Activated CD4-positive, CD25-positive, alpha-beta regulatory T cell (primary cell): ENCODE measurements around the gene LHX6.

Experiments
- DNase-seq, 4 experiments: peaks; one replicate each; lab custom pipeline; 2025; lab: John Stamatoyannopoulos, UW

The LHX6 gene

DNA sequence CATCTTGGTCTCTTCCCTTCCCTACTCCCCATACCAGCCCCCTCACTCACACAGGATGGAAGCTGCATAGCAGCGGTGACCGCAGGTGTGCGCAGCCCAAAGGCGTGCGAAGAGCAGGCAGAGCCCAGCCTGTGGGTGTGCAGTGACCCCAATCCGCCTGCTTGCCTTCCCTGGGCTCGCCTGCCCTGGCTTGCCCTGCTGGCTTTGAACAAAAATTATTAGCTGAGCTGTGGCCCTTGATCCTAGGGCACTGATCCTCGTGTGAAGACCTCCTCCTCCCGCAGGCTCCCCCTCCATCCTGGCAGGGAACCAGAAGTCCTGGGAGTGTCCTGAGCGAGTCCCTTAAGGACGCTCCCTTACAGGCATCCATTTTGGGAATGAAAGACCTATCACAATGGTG is 37.2 kb downstream of the LHX6 start:
- DNase-seq: no peak

DNA sequence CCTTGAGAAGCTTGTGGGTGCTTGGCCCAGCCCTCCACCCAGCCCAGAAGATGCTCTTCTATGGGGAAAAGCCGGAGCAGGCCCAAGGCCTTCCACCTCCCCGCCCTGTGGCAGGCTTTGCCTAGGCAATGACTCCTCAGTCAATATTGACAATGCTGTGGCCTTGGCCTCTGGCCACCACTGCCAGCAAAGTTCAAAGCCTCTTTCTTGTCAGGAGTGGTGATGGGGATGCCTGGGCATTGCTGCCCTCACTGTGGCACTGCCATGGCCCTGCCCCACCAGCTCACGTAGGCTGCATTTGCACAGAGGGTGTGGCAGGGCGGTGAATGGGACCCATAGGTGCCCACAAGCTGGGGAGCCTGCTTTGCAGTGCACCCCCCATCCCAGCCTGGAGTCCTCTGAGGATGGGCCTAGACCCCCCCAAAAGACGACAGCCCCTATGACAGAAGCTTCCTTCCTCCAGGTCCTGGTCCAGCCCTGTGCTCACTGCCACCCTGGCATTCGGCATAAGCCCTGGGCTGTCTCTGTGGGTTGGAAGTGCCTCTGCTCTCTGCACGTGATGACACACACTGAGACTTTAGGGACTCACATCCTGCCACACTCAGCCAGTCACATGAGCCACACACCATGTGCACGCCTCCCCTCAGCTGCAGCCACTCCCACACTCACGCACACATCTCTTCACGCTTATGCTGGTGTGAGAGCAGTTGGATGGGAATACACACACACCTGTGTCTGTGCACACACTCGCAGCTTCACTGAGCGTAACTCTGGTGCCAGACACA is 38.0 kb downstream of the LHX6 start:
- no peak for DNase-seq

DNA sequence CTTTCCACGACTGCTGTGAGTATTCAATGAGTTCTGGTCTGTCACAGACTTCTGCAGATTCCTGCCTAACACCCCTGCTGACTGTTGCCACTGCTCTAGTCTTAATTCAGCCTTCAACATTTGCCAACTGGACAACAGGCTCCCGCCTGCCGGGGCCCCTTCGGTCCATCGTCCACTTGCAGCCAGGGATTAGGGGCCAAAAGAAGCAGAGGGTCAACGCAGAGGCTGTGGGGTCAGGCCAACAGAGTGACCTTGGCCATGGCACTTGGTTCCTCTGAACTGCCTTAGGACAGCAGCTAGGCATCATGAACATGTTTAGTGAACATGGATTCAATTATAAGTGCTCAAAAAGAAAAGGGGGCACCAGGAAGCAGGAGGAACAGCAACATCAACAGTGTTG is 40.4 kb downstream of the LHX6 start:
- DNase-seq: no peak

DNA sequence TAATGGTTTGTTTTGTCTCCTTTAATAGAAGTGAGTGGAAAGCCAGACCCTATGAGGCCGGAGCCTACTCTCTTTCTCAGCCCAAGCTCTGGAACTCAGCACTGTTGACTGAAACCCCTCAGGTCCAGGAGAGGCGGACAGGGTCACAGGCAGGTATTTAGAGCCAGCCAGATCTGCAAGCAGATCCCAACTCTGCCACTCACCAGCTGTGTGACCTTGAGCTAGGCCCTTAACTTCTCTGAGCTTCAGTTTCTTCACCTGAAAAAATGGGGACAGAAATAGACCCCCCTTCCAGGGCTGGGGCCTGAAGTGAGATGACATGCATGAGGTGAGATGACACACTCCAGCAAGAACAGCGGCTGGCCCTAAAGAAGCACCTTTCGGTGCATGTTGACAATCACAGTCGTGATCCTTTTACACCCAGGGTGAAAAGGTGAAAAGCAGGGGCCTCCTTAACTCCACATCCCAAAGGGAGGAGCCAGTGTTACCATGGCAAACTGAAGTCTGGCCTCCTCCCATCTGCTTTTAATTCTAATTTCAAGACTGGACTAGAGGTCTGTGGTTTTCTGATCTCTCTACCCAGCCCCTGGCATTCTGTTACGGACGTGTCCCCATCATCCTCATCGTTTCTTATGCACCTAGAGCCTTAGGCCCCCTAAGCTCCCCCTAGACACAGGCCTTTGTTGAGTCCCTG is 41.8 kb downstream of the LHX6 start:
- no peak for DNase-seq

DNA sequence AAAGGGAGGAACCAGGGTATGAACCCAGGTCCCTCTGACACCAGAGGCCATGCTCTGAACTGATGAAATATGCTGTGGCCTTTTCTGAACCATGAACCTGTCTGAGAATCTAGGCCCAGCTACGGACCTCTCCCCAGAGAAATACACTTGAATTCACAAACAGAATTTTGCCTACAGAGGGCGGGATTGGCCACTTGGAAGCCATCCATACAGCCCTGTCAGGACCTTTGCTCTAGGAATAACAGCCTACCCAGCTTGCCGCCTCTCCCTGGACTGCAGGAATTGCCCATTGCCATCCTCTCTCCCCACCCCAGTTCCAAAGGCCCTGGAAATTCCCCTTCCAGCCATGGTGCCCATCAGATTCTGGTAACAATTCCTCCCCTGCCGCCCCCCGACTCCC is 42.5 kb downstream of the LHX6 start:
- DNase-seq: no peak

DNA sequence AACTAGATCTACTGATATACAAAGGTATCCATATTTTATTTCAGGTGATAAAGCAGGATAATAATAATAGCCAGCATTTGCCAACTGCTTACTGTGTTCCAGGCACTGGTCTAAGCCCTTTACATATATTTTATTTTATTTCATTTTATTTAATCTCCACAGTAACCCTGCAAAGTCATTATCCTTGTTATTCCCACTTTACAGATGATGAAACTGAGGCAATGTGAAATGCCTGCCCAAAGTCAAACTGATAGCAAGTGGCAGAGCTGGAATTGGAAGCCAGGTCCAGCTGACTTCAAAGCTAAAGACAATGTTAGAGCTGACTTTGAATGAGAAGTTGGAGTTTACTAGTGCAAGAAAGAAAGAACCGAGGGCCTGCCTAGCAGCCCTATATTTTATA is 44.2 kb downstream of the LHX6 start:
- DNase-seq: no peak

DNA sequence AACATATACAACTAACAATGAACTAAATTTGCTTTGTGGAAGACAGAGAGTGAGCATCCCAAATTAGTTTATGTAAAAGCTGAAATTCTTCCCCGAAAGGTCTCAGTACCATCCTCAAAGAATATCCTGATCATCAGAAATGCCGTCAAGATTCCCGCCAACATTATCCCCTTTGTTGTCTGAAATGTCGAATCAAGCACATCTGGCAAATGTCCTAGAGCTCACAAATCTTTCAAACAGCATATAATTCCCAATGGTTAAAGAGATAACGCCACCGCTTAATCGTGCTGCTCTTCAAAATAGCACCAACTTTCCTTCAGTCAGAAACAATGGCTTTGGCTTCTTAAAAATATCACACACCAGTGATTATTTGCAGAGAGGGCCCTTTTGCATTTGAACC is 45.3 kb downstream of the LHX6 start:
- DNase-seq: no peak

DNA sequence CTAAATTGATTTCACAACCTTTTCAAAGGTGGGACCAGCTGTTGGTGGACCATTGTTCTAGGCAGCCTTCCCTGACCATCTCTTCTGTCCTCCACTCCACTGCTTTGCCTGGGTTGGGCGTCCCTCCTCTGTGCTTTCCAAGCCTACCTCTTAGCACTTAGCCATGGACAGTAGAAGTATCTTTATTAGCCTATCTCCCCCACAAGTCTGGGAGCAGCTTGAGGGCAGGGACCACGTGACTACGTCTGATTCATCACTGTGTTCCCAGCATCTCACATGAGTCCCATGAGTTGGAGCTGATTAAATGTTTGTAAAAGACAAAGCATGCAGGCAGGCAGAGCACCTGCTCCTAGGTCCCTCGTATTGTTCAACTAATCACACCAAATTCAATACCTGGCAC is 48.1 kb downstream of the LHX6 start:
- DNase-seq: no peak

DNA sequence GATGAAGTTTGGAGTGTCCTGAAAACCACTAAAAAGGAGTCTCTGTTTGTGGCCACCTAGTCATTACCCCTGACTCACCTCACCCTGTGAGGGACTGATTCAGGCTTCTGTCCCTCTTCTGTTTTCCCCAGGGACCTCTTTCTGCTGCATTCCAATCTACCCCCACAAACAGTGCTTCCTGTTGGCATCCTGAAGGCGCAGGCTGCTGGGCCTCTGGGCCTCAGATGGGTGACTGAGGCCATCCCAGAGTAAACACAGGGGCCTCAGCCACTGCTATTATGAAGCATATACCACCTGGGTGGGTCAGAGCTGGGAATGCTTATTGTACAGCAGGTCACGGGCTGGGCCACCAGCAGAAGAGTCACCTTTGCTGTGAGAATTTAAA is 49.1 kb downstream of the LHX6 start:
- no peak for DNase-seq

DNA sequence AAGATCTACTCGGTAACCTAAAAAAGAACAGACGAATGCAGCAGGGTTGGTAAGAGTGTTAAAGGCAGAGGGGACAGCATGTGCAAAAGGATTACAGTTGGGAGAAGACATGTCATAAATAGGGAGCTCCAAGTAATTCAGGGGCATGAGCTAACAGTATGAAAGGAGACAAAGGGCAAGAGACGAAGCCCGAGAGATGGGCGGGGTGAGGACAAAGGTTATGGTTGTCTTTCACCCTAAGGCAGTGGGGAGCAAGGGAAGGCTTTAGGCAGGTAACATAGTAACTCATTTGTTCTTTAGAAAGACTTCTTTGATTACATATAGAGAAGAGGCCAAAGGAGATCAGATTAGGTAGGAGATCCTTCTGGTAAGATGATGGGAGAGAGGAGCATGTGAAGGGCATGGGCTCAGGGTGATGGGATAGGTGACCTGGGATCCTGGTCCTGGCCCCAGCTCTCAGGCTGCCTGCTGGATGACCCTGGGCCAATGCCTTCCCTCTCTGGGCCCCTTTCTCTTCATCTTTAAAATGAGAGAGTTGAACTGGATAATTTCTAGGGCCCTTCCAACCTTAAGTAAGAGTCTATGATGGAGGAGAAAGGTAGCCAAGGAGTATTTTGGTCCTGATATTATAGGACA is 49.6 kb downstream of the LHX6 start:
- DNase-seq: no peak

- no peak for DNase-seq
These were observed 51.8 kb downstream of the LHX6 start for GRCh38 chr9:122176916-122177315.

DNA sequence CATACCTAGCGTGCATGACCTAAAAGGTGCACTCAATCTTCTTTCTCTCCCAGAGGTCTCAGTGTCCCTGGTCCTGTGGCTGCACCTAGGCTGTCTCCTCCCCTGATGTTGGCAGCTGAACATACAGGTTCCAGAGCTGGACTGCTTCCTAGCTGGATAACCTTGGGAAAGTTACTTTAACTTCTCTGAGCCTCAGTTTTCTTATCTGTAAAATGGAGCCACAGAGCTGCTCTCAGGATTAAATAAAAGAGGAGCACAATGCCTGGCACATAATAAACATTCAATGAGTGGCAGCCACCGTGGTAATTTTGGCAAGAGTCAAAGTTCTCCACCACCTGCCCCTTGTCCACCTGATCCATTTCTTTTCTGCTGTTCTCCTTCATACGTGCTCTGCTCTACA is 55.1 kb downstream of the LHX6 start:
- DNase-seq: no peak

GRCh38 chr9:122172131-122172530 is 56.6 kb downstream of the LHX6 start:
- DNase-seq: no peak

DNA sequence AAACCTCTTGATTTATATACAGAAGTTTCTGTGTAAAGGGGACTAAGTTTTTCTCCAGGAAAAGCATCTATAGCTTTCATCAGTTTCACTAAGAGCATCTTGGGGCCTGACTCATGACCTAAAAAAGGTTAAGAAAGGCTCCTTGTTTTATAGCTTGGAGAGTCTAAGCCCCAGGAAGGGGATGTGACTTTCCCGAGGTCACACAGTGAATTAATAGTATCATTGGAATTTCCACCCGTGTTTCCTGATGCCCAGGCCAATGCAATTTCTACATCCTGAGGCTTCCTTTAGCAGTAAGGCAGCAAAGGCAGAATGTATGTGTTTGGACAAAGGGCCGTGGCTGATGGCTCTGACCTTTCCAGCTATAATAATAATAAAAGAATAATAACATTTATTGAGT is 60.4 kb downstream of the LHX6 start:
- no peak for DNase-seq

DNA sequence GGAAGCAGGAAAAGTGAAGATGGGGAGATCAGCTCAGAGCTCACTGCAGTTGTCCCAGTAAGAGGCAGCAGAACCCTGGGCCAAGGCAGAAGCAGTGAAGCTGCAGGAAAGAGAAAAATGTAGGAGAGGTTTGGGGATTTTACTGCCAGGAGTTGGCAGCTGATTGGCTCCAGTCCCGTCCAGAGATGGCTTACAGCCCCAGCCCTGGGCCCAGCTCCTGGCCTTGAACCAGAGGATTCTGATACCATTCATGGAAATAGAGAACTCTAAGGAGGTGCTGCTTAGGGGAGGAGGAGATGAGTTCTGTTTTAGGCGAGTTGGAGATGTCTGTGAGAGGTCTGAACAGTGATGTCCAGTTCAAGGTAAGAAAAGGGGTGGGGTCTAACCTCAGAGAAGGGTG is 64.5 kb downstream of the LHX6 start:
- no peak for DNase-seq

- no peak for DNase-seq
These were observed 66.3 kb downstream of the LHX6 start for GRCh38 chr9:122162415-122162814.

DNA sequence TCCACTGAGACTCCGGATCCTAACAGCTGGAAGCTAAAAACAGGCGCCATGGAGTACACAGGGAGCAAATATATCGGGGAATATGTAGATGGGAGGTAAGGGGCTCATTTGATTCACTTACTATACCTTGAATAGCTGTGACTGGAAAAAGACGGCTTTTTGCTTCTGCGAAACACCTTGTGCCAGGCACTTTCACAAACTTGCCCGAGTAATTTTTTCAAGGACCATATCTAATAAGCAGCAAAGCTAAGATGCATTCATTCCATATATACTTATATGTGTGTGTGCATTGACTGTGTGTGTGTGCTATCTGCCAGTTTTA is 68.9 kb downstream of the LHX6 start:
- DNase-seq: no peak

DNA sequence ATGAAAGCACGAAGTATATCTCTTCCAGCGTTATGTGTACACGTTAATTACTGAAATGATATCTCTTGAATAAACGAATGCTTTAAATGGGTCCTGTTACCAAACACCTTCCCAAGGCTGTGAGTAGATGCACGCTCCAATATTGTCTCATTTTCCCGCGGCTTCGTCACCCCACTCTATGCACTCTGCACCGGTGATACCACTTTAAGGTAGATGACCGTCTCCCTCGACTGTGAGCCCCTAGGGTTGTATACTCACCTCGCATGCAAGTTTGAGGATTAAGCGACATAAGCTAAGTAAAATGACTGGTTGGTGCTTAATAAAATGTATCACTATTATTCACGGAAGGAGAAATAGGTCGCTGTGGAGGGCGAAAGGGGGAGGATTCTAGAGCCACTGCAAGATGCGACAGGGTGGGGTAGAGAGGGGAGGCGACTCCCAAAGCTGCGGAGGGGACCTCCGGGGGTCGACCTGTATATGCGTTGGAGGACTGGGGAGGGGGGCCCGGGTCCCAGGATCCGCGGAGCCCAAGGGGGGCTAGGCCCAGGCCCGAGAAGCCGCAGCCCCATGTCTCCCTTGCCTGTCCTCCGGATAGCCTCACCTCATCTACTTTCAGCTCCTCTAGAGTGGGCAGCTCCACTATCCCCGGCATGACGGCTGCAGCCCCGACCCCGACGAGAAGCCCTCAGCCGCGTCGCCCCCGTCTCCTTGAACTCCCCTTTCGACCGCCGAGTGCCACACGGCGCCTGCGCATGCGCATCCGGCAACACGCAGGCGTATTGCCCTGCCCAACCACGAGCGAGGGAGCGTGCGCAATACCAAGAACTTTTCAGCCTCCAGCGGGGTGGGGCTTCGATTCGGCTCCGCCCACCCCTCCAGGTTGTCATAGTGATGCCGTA is 69.5 kb downstream of the LHX6 start, which contains the start of the genes MORN5 and NDUFA8:
TSS of gene MORN5 (plus strand) at position 883 of the 899 bp plus-strand sequence. CDS start 65 bp downstream, outside the sequence.
TSS of gene NDUFA8 (minus strand) at position 754 of the 899 bp plus-strand sequence. CDS start at position 652, 102 bp downstream.
- DNase-seq: peak; percentile 90 to 94 (median 92)

DNA sequence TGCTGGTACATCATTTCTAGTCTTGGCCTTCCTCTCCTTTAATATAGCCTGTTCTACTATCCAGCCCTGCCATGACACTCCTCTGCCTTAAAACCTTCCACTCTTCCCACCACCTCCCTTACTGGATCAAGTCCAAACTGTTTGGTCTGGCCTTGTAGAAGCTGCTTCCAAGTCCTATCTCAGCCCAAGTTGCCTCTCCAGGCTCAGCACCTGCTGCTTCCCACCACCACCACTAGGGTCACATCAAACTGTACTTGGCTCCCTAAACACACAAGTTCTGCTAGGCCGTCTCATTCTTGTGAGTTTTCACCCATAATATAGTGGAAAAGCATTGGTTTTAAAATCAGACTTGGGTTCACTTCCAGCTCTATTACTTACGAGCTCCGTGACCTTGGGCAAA is 70.6 kb downstream of the LHX6 start:
- DNase-seq: no peak

- no peak for DNase-seq
These were observed 73.0 kb downstream of the LHX6 start for GRCh38 chr9:122155796-122156195.
